GM18519 (cell line): ENCODE results near the gene AKAP10.
"Not testable (repeated sequence)": the region's sequence is repeated elsewhere in the genome, so short reads cannot be mapped to it uniquely, and the experiment has no call there.

ENCODE experiments used
- ATAC-seq: cut with Tn5 transposase; IDR thresholded peaks from one replicate; pipeline ENCODE4 v1.9.1; 2021; ENCODE audit warnings: mild to moderate bottlenecking, moderate library complexity; ENCODE audit not compliant: unreplicated experiment, low FRiP score

The AKAP10 gene

DNA sequence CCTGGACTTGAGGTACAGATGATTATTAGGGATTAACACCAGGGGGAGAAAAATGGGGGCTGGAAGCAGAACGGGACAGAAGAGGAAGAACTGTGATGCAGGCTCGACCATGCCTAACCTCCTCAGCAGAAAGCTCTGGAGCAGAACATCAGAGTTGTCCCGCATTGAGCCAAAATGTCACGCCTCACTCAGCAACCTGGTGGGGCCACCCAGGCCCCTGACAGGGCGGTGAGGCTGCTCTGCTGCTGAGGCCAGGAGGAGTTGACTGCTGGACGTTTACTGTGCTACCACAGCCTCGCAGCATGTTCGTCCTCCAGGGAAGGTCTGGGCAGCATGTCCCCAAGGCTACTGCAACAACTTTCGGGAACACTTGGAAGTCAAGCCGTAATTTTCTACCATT lies 103.4 kb downstream of the AKAP10 start:
- ATAC-seq, result no peak

DNA sequence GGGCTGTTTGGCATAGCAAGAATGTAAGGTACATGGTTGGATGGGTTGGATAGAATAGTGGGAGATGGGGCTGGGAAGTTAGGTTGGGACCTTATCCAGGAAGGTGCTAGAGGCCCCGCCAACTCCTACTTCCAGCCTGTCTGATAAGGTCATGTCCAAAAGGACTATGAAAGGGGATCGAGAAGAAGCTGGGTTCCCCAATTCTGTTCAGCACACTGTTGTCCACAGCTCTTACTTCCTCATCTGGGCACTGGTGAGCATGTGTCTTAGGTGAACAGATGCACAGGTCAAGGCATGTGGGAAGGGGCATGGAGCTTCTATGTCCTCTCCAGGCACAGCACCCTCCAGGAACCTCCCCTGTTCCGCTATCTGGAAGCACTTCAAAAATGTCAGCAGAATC lies 104.3 kb downstream of the AKAP10 start:
- ATAC-seq, result no peak

- ATAC-seq, result no peak
Observed at GRCh38 chr17:19868079-19868395, 109.6 kb downstream of the AKAP10 start.

DNA sequence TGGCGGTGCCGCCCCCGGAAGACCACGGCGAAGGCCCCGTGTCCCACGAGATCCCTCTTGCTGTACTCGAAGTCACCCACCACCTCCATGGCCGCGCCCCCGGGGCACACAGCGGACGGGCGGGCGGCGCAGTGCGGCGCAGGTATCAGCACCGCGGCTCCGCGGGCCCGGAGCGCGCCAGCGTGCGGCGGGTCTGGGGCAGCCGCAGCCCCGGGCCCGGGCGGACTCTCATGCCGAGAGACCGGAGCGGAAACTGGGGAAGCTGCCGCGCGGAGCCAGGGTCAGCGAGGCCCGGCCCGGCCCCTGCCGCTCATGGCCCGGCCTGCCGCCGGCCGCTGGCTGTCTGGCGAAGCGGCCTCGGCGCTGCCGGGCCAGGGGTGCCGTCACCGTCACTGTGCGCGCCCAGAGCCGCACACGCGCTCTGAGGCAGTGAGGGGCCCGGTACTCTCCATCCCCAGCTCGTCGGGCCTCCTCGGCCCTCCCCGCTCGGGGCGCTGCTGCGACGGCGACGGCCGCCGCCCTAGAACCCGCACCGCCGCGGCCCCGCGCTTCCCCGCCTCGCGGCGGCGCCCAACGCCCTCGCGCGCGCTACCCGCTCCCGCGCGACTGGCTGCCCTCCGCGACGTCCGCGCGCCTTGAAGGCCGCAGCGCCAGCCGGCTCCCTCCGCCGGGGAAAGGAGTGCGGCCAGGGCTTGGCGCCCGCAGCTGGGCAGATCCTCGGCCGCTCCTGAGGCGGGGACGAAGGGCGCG lies 110.1 kb downstream of the AKAP10 start, which contains the start of gene ULK2:
Gene ULK2 (minus strand): TSS at position 608 of the 750 bp plus-strand sequence. CDS start 519 bp downstream, at position 89.
- no peak for ATAC-seq

DNA sequence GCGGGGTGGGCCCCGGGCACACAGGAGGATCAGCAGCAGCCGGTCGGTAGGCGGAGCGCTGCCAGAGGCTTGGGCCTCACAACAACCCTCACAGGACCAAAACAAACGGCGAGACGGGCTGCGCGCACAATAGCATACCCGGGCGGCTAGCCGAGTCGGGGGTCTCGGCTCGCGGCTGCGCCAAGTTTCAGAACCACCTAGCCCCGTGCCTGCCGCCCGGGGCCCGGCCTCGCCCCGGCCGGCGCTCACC lies 110.6 kb downstream of the AKAP10 start:
- ATAC-seq, result no peak

- ATAC-seq, result no peak
Observed at GRCh38 chr17:19865021-19865420, 112.6 kb downstream of the AKAP10 start.

DNA sequence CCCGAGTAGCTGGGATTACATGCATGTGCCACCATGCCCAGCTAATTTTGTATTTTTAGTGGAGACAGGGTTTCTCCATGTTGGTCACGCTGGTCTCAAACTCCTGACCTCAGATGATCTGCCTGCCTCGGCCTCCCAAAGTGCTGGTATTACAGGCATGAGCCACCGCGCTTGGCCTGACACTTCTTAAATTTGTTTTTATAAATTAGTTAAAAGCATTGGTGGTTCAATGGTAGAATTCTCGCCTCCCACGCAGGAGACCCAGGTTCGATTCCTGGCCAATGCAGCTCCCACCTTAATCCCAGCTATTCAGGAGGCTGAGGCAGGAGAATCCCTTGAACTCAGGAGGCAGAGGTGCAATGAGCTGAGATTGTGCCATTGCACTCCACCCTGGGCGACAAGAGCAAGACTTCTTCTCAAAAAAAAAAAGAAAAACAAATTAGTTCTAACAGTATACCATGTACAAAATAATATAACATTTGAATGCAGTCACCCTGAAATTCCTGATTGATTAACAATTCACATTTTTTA lies 116.9 kb downstream of the AKAP10 start:
- not testable (repeated sequence) for ATAC-seq

DNA sequence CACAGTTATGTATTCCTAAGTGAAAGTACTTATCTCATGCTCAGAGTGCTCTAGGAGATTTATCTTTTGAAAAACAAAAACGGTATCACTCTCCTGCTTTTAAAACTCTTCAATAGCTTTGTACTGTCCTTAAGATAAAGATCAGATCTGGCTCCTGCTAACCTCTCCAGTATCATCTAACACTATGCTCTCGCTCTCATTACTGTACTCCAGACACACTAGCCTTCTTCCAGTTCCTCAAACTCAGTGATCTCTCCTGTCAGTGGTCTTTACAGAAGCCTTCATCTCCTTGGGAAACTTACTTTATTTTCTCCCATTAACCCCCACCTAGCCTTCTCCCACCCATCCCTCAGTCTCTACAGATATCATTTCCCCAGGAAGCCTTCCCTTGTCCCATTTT lies 120.0 kb downstream of the AKAP10 start:
- ATAC-seq, result no peak
